Astrocyte of the cerebellum (primary cell): Measurements from ENCODE around the gene SLC6A20.

Experiments
- DNase-seq: peaks from one replicate; pipeline ENCODE4 v3.0.0-alpha.2; 2011; ENCODE audit warnings: low read depth
- H3K4me3 ChIP-seq: 2 replicates; pipeline ENCODE4 v1.5.1; 2011; ENCODE audit warnings: mild to moderate bottlenecking, low read depth, low read length, moderate library complexity
- CTCF ChIP-seq: IDR thresholded peaks from 2 replicates; pipeline ENCODE4 v1.5.1; 2012; ENCODE audit warnings: low read length, low read depth, moderate library complexity, mild to moderate bottlenecking; ENCODE audit errors: missing control alignments
- in situ Hi-C: cut with HindIII; loops from 2 replicates; pipeline ENCODE4 v1.10.0; 2017; ENCODE audit warnings: low sequenced_read_pairs

The SLC6A20 gene

DNA sequence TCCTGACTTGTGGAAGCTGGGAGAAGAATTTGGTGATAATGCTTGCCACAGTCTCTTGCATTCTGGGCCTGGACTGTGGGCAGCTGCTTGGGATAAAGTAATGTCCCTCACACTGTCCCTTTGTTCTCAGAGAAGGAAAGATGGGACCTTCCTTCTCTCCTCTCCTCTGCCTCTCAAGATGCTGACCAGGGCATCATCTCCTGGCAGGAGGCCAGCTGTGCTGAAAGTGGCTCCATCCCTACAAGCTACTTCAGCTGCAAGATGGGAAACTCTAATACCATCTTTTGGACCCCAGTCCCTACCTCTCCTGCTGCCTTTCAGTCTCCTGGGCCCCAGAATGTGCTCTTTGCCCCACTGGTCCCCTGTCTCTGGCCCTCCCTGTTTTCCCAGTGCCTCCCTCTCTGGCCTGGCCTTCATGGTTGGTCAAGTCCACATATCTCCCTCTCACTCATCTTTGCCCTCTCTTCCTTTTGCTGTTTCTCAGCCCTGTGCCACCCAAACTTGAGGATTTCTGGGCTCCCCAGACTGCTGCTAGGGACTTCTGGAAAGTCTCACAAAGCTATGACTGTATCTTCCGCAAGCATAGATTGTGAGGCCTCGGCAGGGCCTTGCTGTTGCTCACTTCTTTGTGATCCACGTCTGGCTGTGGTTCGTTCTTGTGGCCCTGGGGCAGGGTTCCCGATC is 7.1 kb upstream of the SLC6A20 start:
- in situ Hi-C loops: no loop called here
- no peak for DNase-seq
- no peak overlapping the region for H3K4me3 ChIP-seq
- no peak for TF ChIP-seq CTCF

- TF ChIP-seq CTCF: no peak
- in situ Hi-C loops: no loop called here
Observed at GRCh38 chr3:45802146-45802545, 5.8 kb upstream of the SLC6A20 start.

DNA sequence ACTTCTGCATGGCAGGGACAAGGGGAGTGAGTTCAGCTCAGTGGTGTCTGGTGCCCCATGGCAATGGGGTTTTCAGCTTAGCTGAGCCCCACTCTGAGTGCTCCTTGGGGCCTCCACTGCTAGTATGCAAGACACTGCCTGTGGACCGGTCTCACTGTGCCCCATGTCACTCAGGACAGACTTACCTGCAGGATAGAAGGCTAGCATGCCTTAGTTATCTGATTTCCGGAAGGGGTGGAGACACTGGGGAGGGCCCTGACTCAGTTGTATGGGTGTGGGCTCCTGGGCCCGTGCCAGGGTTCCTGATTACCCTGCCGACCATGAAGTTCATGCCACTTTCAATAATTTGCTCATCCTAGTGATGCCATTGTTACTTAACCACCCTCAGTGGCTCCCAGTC is 4.3 kb upstream of the SLC6A20 start:
- in situ Hi-C loops: no loop called here
- H3K4me3 ChIP-seq: no peak overlapping the region
- TF ChIP-seq CTCF: no peak
- DNase-seq: no peak

More at GRCh38 chr3:45802146-45802545, 5.8 kb upstream of the SLC6A20 start:
- H3K4me3 ChIP-seq: no peak overlapping the region
- DNase-seq: no peak

GRCh38 chr3:45799586-45799985 is 3.2 kb upstream of the SLC6A20 start:
- TF ChIP-seq CTCF: no peak
- DNase-seq: no peak
- H3K4me3 ChIP-seq: no peak overlapping the region
- in situ Hi-C loops: no loop called here

DNA sequence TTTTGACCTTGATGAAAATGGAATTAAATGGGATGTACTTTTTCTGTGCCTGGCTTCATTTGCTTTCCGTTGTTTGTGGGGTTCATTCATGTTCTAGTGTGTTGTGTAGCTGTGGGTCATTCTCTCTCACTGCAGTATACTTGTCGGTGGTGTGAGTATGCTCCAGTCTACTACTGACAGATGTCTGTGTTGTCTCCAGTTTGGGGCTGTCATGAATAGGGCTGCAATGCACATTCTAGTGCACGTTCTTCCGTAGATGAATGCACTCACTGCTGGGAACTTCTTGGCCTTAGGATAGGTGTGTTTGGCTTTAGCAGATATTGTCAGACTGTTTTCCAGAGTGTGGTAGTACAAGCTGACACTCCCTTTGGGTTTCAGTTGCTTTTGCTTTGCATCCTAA is 1.7 kb upstream of the SLC6A20 start:
- H3K4me3 ChIP-seq: no peak overlapping the region
- TF ChIP-seq CTCF: no peak
- in situ Hi-C loops: no loop called here
- no peak for DNase-seq

- TF ChIP-seq CTCF: no peak
- DNase-seq: no peak
- no peak overlapping the region for H3K4me3 ChIP-seq
- in situ Hi-C loops: no loop called here
Observed at GRCh38 chr3:45796902-45797637, 734 bp upstream of the SLC6A20 start.
